ENCODE data around the gene CACNB3. TPM values are rescaled to one million over a fixed set of nuclear protein-coding genes. Genes with fewer than 3 reads are reported as not detected.

Gene CACNB3
- total RNA-seq, 1 experiment from 2014 or later = 23.8 TPM

GRCh38 chr12:48771588-48772112 is 46.6 kb upstream of the CACNB3 start:
- H3K4me1 ChIP-seq (ENCODE audit: insufficient read depth, low read length, poor library complexity, severe bottlenecking) = no peaks in the 10 kb centered on the region
- no peak overlapping the region for H3K27ac ChIP-seq (ENCODE audit: low read depth, low read length, poor library complexity, severe bottlenecking)
- no peak for DNase-seq (ENCODE audit: low spot score)
- H3K4me3 ChIP-seq (ENCODE audit: low read depth, low read length, poor library complexity, severe bottlenecking) = no peak overlapping the region
- BruUV-seq (replicated peaks) = no TSS peak
- ChIA-PET CTCF (no interaction called here), POLR2A (ENCODE audit: low non-redundant PET) (no interaction called here)
- H3K36me3 ChIP-seq (ENCODE audit: insufficient read depth, low read length, poor library complexity, severe bottlenecking) = no peaks in the 10 kb centered on the region
- H3K27me3 ChIP-seq (replicated peaks; ENCODE audit: insufficient read depth, low read depth, low read length, poor library complexity) = no peaks in the 10 kb centered on the region
- intact Hi-C loops (cut with micrococcal nuclease; ENCODE audit: unreplicated experiment) = no loop called here
- no peaks in the 10 kb centered on the region for H3K9me3 ChIP-seq (ENCODE audit: low read depth, low read length, poor library complexity, severe bottlenecking)
- no peak for TF ChIP-seq CTCF (conservative IDR thresholded peaks at IDR 0.05; ENCODE audit: low read depth, low read length)
- no peak for TF ChIP-seq EZH2 (IDR thresholded peaks at IDR 0.05; ENCODE audit: borderline replicate concordance, low read depth, low read length, poor library complexity, severe bottlenecking)

GRCh38 chr12:48773686-48774085 is 44.6 kb upstream of the CACNB3 start:
- H3K27me3 ChIP-seq (replicated peaks; ENCODE audit: insufficient read depth, low read depth, low read length, poor library complexity) = no peaks in the 10 kb centered on the region
- BruUV-seq (replicated peaks) = no TSS peak
- TF ChIP-seq EZH2 (IDR thresholded peaks at IDR 0.05; ENCODE audit: borderline replicate concordance, low read depth, low read length, poor library complexity, severe bottlenecking) = no peak
- TF ChIP-seq CTCF (conservative IDR thresholded peaks at IDR 0.05; ENCODE audit: low read depth, low read length) = no peak
- H3K36me3 ChIP-seq (ENCODE audit: insufficient read depth, low read length, poor library complexity, severe bottlenecking) = no peaks in the 10 kb centered on the region
- no peak for DNase-seq (ENCODE audit: low spot score)
- H3K4me3 ChIP-seq (ENCODE audit: low read depth, low read length, poor library complexity, severe bottlenecking) = no peak overlapping the region
- intact Hi-C loops (cut with micrococcal nuclease; ENCODE audit: unreplicated experiment) = no loop called here
- ChIA-PET CTCF (interaction anchor here (0.6 kb wide), 1 partner anchor 75 kb away, joined by 3 read pairs; no protein-coding TSS in a partner anchor), POLR2A (ENCODE audit: low non-redundant PET) (no interaction called here)
- no peak overlapping the region for H3K27ac ChIP-seq (ENCODE audit: low read depth, low read length, poor library complexity, severe bottlenecking)
- H3K9me3 ChIP-seq (ENCODE audit: low read depth, low read length, poor library complexity, severe bottlenecking) = no peaks in the 10 kb centered on the region
- no peaks in the 10 kb centered on the region for H3K4me1 ChIP-seq (ENCODE audit: insufficient read depth, low read length, poor library complexity, severe bottlenecking)

- Histone ChIP-seq H3K27me3 (replicated peaks; ENCODE audit: insufficient read depth, low read depth, low read length, poor library complexity) (no peaks in the 10 kb centered on the region), H3K4me3 (ENCODE audit: low read depth, low read length, poor library complexity, severe bottlenecking) (no peak overlapping the region), H3K4me1 (ENCODE audit: insufficient read depth, low read length, poor library complexity, severe bottlenecking) (peaks cover under 1% of the 10 kb centered on the region), H3K27ac (ENCODE audit: low read depth, low read length, poor library complexity, severe bottlenecking) (no peak overlapping the region), H3K36me3 (ENCODE audit: insufficient read depth, low read length, poor library complexity, severe bottlenecking) (no peaks in the 10 kb centered on the region), H3K9me3 (ENCODE audit: low read depth, low read length, poor library complexity, severe bottlenecking) (no peaks in the 10 kb centered on the region)
- no TSS peak for BruUV-seq (replicated peaks)
- intact Hi-C loops (cut with micrococcal nuclease; ENCODE audit: unreplicated experiment) = no loop called here
- DNase-seq (ENCODE audit: low spot score) = no peak
- CTCF ChIA-PET = no interaction called here
- TF ChIP-seq EZH2 (IDR thresholded peaks at IDR 0.05; ENCODE audit: borderline replicate concordance, low read depth, low read length, poor library complexity, severe bottlenecking) = no peak
- no peak for TF ChIP-seq CTCF (conservative IDR thresholded peaks at IDR 0.05; ENCODE audit: low read depth, low read length)
- POLR2A ChIA-PET (ENCODE audit: low non-redundant PET) = no interaction called here
Observed at GRCh38 chr12:48774516-48774915, 43.8 kb upstream of the CACNB3 start.
